ENCODE measurements around the gene ZCCHC2.

The ZCCHC2 gene

DNA sequence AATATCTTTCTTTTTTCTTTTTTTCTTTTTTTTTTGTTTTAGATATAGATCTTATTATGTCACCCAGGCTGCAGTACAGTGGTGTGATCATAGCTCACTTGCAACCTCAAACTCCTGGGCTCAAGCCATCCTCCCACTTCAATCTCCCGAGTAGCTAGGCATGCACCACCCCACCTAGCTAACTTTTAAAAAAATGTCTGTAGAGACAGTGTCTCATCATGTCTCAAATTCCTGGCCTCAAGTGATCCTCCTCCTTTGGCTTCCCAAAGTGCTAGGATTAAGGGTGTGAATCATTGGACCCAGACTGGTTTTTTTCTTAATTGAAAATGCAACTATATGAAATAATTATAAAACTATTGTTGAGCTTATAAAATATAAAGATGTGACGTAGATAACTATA lies 9.8 kb upstream of the ZCCHC2 start:
- TF ChIP-seq, protein P1, sequence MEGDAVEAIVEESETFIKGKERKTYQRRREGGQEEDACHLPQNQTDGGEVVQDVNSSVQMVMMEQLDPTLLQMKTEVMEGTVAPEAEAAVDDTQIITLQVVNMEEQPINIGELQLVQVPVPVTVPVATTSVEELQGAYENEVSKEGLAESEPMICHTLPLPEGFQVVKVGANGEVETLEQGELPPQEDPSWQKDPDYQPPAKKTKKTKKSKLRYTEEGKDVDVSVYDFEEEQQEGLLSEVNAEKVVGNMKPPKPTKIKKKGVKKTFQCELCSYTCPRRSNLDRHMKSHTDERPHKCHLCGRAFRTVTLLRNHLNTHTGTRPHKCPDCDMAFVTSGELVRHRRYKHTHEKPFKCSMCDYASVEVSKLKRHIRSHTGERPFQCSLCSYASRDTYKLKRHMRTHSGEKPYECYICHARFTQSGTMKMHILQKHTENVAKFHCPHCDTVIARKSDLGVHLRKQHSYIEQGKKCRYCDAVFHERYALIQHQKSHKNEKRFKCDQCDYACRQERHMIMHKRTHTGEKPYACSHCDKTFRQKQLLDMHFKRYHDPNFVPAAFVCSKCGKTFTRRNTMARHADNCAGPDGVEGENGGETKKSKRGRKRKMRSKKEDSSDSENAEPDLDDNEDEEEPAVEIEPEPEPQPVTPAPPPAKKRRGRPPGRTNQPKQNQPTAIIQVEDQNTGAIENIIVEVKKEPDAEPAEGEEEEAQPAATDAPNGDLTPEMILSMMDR (conservative IDR thresholded peaks at IDR 0.05), result no peak
- H3K27ac ChIP-seq, result no peak overlapping the region

DNA sequence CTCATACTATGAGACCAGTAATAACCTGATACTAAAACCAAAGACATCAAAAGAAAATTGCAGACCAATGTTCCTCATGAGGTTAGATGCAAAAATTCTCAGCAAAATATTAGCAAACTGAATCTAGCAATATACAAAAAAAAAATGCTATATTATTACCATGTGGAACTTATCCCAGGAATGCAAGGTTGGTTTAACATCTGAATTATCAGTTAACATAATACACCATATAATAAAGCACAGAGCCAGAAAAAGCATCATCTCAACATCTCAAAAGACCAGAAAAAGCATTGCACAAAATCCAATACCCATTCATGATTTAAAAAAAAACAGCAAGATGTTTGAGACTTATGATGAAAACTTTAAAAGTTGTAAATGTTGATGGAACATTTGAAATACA lies 8.3 kb upstream of the ZCCHC2 start:
- TF ChIP-seq, protein P1 (conservative IDR thresholded peaks at IDR 0.05), result no peak

DNA sequence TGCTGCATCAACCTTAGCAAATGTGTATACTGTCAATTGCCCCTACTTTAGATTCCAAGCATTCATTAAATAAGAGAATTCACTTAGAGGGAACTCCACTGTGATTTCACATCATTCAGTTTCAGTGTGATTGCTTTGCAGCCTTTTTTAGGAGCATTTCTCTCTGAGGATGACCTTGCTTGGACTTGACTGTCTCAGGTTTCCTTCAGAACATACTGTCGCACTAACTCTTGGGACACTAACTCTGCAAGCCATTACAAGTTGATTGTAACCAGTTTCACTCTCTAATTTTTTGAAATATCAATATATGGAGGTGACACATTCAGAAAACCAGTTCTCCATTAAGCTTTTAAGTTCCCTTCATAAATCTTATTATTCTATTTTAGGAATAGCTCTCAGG lies 6.6 kb upstream of the ZCCHC2 start:
- H3K27ac ChIP-seq, result peak overlapping the region; percentile 66

More for the DNA sequence above, 8.3 kb upstream of the ZCCHC2 start:
- H3K27ac ChIP-seq, result no peak overlapping the region

DNA sequence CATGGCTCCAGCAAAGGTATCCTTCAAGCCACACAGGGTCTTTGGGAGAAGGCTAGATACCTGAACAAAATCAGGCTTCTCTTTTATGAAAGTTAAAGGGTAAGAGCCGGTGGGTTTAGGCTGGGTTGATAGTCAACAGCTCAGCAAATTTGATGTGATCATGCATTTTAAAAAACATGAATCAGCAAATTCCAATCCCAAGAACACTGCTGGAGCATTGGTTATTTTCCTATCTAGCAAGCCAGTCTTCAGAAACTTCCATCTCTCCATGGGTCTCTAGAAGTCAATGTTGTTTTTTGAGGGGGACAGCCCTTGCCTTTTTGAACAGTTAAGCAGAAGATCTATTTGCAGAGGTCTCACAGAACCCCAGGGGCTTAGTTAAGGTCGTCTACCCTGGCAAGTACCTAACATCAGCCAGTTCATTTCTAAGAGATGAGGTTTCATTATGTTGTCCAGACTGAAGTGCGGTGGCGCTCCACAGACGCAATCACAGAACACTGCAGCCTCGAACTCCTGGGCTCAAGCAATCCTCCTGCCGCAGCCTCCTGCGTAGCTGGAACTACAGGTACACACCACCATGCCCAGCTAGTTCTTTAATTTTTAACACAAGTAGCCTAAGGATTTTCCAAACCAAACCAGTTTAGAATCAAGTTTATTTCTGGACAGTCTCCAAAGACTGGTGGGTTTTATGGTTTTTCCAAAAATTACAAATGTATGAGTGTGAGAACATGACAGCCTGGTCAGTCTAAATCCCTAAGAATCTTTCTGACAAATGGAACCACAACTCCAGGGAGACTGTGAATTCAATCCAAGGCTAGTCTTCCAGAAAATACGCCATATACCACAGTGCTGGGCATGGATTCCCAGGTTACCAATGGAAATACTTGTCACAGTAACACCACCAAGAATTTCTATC lies 4.1 kb upstream of the ZCCHC2 start:
- H3K27ac ChIP-seq, result no peak overlapping the region
- TF ChIP-seq, protein P1 (conservative IDR thresholded peaks at IDR 0.05), result no peak

More for the DNA sequence above, 6.6 kb upstream of the ZCCHC2 start:
- TF ChIP-seq, protein P1 (conservative IDR thresholded peaks at IDR 0.05), result no peak

DNA sequence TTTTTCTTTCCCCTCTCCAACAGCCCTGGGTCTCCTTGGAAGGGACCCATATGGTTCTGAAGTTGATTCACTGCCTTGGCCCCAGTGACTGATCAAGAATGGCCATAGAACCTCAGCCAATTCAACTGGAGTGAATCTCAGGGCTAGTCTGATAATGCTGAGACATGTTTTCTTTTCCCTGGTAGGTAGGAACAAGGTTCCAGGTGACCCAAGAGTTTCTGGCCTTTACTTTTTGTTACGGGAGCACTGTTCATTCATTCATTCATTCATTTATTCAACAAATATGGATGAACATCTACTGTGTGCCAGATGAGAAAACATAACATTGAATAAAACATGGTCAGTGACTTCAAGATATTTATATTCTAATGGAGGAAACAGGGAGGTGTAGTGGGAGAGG lies 3.1 kb upstream of the ZCCHC2 start:
- TF ChIP-seq, protein P1 (conservative IDR thresholded peaks at IDR 0.05), result no peak

DNA sequence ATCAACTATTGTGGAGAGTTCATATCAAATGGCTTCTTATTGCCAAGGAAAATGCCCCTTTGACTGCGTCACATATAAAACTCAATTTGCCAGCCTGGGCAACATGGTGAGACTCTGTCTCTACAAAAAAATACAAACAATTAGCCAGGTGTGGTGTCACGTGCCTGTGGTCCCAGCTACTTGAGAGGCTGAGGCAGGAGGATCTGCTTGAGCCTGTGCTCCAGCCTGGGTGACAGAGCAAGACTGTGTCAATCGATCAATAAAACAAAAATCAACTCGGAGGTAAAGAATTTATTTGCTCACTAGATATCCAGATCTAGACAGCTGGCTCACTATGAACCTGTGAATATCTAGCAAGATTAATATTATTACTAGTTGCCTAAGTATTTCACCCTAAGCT lies 1.7 kb upstream of the ZCCHC2 start:
- H3K27ac ChIP-seq, result peak overlapping the region; percentile 97; the same call in 1 of the 2 replicates
- TF ChIP-seq, protein P1 (conservative IDR thresholded peaks at IDR 0.05), result no peak

More for the DNA sequence above, 3.1 kb upstream of the ZCCHC2 start:
- H3K27ac ChIP-seq, result no peak overlapping the region

DNA sequence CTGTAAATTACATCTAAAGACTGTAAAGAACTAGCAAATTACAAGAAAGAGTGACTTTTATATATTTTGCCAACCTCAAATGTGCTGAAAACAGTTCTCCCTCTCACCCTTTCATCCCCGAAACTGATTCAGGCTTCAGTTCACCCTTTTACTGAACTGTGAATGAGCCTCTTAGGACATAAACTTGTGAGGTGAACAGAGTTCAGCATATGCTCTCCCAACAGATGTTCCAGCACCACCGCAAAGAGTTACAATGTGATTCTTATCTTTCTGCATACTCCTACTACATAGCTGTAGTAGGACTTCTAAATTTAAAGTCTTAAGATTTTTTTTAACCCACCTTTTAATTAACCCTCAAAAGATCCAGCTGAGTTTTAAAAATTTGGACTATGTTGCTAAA lies 1.2 kb upstream of the ZCCHC2 start:
- peak overlapping the region; percentile 97 for H3K27ac ChIP-seq

More for the DNA sequence above, 1.2 kb upstream of the ZCCHC2 start:
- TF ChIP-seq, protein P1 (conservative IDR thresholded peaks at IDR 0.05), result no peak

Measured in VCaP (cell line).